H1 (cell line): ENCODE results near the gene TBC1D3B.

Source experiments
- CTCF ChIP-seq, 3 experiments: IDR thresholded peaks; 1 replicate in 2 of 3; 2 replicates in 1 of 3; pipeline versions ENCODE4 v1.5.1 to v1.6.1; 2011; ENCODE audit warnings: low read length in 3 of 3, mild to moderate bottlenecking in 3 of 3, inconsistent platforms in 2 of 3, low read depth in 1 of 3, moderate library complexity in 1 of 3; ENCODE audit not compliant: insufficient read depth in 1 of 3; ENCODE audit errors: control extremely low read depth in 1 of 3
- GTF2F1 ChIP-seq: IDR thresholded peaks from 2 replicates; pipeline ENCODE4 v1.6.1; 2012; ENCODE audit warnings: low read depth, low read length, improper control_type of control experiment, borderline replicate concordance

GRCh38 chr17:36128411-36128978 lies 47.9 kb downstream of the TBC1D3B start:
- TF ChIP-seq CTCF (IDR thresholded peaks at IDR 0.05; ENCODE audit: control extremely low read depth in 1 of 3, insufficient read depth in 1 of 3, low read depth in 1 of 3, low read length in 3 of 3) (no peak), GTF2F1 (no peak)
